ENCODE measurements around the gene CFAP299.

- TF ChIP-seq, protein P1, sequence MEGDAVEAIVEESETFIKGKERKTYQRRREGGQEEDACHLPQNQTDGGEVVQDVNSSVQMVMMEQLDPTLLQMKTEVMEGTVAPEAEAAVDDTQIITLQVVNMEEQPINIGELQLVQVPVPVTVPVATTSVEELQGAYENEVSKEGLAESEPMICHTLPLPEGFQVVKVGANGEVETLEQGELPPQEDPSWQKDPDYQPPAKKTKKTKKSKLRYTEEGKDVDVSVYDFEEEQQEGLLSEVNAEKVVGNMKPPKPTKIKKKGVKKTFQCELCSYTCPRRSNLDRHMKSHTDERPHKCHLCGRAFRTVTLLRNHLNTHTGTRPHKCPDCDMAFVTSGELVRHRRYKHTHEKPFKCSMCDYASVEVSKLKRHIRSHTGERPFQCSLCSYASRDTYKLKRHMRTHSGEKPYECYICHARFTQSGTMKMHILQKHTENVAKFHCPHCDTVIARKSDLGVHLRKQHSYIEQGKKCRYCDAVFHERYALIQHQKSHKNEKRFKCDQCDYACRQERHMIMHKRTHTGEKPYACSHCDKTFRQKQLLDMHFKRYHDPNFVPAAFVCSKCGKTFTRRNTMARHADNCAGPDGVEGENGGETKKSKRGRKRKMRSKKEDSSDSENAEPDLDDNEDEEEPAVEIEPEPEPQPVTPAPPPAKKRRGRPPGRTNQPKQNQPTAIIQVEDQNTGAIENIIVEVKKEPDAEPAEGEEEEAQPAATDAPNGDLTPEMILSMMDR (IDR thresholded peaks at IDR 0.05; ENCODE audit: low read length), result no peak
- TF ChIP-seq EZH2 (IDR thresholded peaks at IDR 0.05; ENCODE audit: borderline replicate concordance, low read length), result no peak
These were observed 454.6 kb downstream of the CFAP299 start for GRCh38 chr4:80790152-80790551.
